ENCODE results near the gene B3GNT9. TPM values are rescaled to one million over a fixed set of nuclear protein-coding genes. Genes with fewer than 3 reads are reported as not detected.
A peak's percentile ranks its signal among the peaks of the same experiment; 100 is the strongest.

The B3GNT9 gene
- total RNA-seq, 1 donor from 2014 or later: 1.0 TPM

DNA sequence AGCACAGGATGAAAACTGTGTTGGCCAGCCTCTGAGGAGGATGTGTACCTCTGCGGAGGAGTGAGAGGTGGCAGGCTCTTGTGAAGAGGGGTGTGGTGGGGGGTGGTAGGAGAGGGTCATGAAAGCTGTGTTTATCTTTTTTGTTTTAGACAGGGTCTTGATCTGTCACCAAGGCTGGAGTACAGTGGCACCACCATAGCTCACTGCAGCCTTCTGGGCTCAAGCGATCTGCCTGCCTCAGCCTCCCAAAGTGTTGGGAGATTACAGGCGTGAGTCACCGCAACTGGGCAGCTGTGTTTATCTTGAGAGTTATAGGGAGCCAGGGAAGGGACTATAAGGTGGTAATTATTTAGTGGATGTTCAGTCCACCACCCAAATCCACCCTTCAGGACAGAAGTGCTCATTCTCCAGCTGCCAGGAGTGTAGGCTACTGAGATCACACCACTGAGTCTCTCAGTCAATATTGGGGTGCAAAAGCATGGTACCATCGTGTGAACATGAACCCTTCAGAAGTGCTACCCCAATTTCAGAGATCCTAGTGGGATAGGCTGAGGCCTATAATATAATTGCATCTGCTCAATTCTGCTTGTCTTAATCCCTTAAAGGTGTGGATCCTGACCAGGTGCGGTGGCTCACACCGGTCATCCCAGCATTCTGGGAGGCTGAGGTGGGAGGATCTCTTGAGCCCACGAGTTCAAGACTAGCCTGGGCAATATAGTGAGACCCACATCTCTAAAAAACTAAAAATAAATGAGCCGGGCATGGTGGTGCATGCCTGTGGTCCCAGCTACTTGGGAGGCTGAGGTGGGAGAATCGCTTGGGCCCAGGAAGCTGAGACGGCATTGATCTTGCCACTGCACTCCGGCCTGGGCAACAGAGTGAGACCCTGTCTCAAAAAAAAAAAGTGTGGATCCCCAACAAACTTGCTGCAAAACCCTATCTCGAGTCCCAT is 39.9 kb upstream of the B3GNT9 start:
- no peak overlapping the region for H3K27ac Mint-ChIP-seq (ENCODE audit: unreplicated experiment)
- H3K36me3 Mint-ChIP-seq (ENCODE audit: unreplicated experiment): no peaks in the 10 kb centered on the region
- peaks cover 12% of the 10 kb centered on the region for H3K4me1 Mint-ChIP-seq (ENCODE audit: low read depth, unreplicated experiment)
- H3K9me3 Mint-ChIP-seq (ENCODE audit: unreplicated experiment): peaks cover 10% of the 10 kb centered on the region
- peak overlapping the region; percentile 84 for H3K4me3 Mint-ChIP-seq (ENCODE audit: unreplicated experiment)
- no peak for DNase-seq
- TF ChIP-seq, protein P1, sequence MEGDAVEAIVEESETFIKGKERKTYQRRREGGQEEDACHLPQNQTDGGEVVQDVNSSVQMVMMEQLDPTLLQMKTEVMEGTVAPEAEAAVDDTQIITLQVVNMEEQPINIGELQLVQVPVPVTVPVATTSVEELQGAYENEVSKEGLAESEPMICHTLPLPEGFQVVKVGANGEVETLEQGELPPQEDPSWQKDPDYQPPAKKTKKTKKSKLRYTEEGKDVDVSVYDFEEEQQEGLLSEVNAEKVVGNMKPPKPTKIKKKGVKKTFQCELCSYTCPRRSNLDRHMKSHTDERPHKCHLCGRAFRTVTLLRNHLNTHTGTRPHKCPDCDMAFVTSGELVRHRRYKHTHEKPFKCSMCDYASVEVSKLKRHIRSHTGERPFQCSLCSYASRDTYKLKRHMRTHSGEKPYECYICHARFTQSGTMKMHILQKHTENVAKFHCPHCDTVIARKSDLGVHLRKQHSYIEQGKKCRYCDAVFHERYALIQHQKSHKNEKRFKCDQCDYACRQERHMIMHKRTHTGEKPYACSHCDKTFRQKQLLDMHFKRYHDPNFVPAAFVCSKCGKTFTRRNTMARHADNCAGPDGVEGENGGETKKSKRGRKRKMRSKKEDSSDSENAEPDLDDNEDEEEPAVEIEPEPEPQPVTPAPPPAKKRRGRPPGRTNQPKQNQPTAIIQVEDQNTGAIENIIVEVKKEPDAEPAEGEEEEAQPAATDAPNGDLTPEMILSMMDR (IDR thresholded peaks at IDR 0.05; ENCODE audit: partially characterized antibody, unreplicated experiment): no peak
- H3K27me3 Mint-ChIP-seq (ENCODE audit: unreplicated experiment): peaks cover 8% of the 10 kb centered on the region

- peak within 1 kb of the TSS; percentile 34 for H3K4me3 Mint-ChIP-seq (ENCODE audit: unreplicated experiment)
Observed at GRCh38 chr16:67190041-67190440, 39.2 kb upstream of the B3GNT9 start, which contains the start of gene EXOC3L1. TSS of gene EXOC3L1 (minus strand) at chr16:67190136. CDS start at chr16:67189676, 460 bp downstream.

DNA sequence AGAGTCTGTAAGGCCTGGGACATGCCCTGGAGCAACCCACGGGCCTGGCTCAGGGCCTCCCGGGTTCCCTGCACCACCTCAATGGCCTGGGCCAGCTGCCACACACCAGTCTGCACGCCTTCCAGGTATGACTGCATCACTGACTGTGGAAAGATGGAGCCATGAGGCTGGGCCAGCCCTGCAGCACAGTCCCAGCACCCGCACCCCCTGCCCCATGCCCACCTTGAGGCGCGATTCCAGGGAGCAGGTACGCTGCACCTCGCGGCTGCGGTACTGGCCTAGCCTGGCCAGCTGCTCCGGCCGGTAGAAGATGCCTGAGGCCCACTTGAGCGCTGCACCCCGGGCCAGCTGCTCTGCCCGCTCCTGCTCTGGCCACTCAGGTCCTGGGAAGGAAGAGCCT is 38.0 kb upstream of the B3GNT9 start:
- peaks cover 11% of the 10 kb centered on the region for H3K9me3 Mint-ChIP-seq (ENCODE audit: unreplicated experiment)

More at GRCh38 chr16:67190041-67190440, 39.2 kb upstream of the B3GNT9 start, which contains the start of gene EXOC3L1:
- DNase-seq: no peak
- H3K4me1 Mint-ChIP-seq (ENCODE audit: low read depth, unreplicated experiment): peaks cover 17% of the 10 kb centered on the region
- peaks cover 10% of the 10 kb centered on the region for H3K27me3 Mint-ChIP-seq (ENCODE audit: unreplicated experiment)
- H3K36me3 Mint-ChIP-seq (ENCODE audit: unreplicated experiment): no peaks in the 10 kb centered on the region
- TF ChIP-seq, protein P1 (IDR thresholded peaks at IDR 0.05; ENCODE audit: partially characterized antibody, unreplicated experiment): no peak
- H3K27ac Mint-ChIP-seq (ENCODE audit: unreplicated experiment): no peak within 1 kb of the TSS
- H3K9me3 Mint-ChIP-seq (ENCODE audit: unreplicated experiment): peaks cover 11% of the 10 kb centered on the region

DNA sequence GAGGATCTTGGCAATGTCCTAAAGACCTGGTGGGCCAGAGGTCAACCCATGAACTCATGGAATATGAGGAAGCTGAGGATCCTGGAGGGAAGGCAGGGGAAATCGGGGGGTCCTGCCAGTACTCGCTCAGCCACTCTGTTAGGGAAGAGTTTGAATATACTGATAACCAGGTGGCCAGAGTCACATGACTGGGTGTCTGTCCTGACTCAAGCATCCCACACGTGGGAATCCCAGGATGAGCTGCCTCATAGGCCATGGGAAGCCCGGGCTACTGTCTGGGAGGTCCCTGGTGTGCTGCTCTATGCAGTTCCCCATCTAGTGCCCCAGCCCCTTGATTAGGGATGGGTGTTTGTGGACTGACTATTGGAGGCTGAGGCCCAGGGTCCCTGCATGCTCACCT is 37.5 kb upstream of the B3GNT9 start:
- H3K9me3 Mint-ChIP-seq (ENCODE audit: unreplicated experiment): peaks cover 11% of the 10 kb centered on the region
- no peak overlapping the region for H3K27ac Mint-ChIP-seq (ENCODE audit: unreplicated experiment)
- no peak overlapping the region for H3K4me3 Mint-ChIP-seq (ENCODE audit: unreplicated experiment)
- no peak for DNase-seq
- TF ChIP-seq, protein P1 (IDR thresholded peaks at IDR 0.05; ENCODE audit: partially characterized antibody, unreplicated experiment): no peak
- H3K4me1 Mint-ChIP-seq (ENCODE audit: low read depth, unreplicated experiment): peaks cover 12% of the 10 kb centered on the region
- no peaks in the 10 kb centered on the region for H3K36me3 Mint-ChIP-seq (ENCODE audit: unreplicated experiment)
- peaks cover 7% of the 10 kb centered on the region for H3K27me3 Mint-ChIP-seq (ENCODE audit: unreplicated experiment)

More for the DNA sequence above, 38.0 kb upstream of the B3GNT9 start:
- H3K4me1 Mint-ChIP-seq (ENCODE audit: low read depth, unreplicated experiment): peaks cover 15% of the 10 kb centered on the region
- H3K4me3 Mint-ChIP-seq (ENCODE audit: unreplicated experiment): no peak overlapping the region
- no peak overlapping the region for H3K27ac Mint-ChIP-seq (ENCODE audit: unreplicated experiment)
- H3K27me3 Mint-ChIP-seq (ENCODE audit: unreplicated experiment): peaks cover 10% of the 10 kb centered on the region
- TF ChIP-seq, protein P1 (IDR thresholded peaks at IDR 0.05; ENCODE audit: partially characterized antibody, unreplicated experiment): no peak
- DNase-seq: no peak
- H3K36me3 Mint-ChIP-seq (ENCODE audit: unreplicated experiment): no peaks in the 10 kb centered on the region
